ENCODE measurements around the gene APLP1.

The APLP1 gene

GRCh38 chr19:35897706-35898451 lies 29.5 kb downstream of the APLP1 start:
- Histone ChIP-seq H3K27me3 (ENCODE audit: control insufficient read depth, insufficient read depth, low read length) (peaks cover 6% of the 10 kb centered on the region; the same call in 1 of the 2 replicates), H3K36me3 (ENCODE audit: control insufficient read depth, insufficient read depth, low read length) (peaks cover 47% of the 10 kb centered on the region), H3K9me3 (ENCODE audit: control insufficient read depth, insufficient read depth, low read depth, low read length) (no peaks in the 10 kb centered on the region), H3K9ac (ENCODE audit: low read length) (no peak overlapping the region), H3K4me3 (ENCODE audit: low read depth, low read length) (peak overlapping the region; percentile 95), H3K27ac (ENCODE audit: low read depth, low read length) (no peak overlapping the region), H3K4me1 (ENCODE audit: control insufficient read depth, insufficient read depth, low read length) (peaks cover 17% of the 10 kb centered on the region)

- Histone ChIP-seq H3K27me3 (ENCODE audit: control insufficient read depth, insufficient read depth, low read length) (peaks cover 6% of the 10 kb centered on the region), H3K9ac (ENCODE audit: low read length) (peak overlapping the region; percentile 58), H3K36me3 (ENCODE audit: control insufficient read depth, insufficient read depth, low read length) (peaks cover 42% of the 10 kb centered on the region), H3K9me3 (ENCODE audit: control insufficient read depth, insufficient read depth, low read depth, low read length) (no peaks in the 10 kb centered on the region), H3K27ac (ENCODE audit: low read depth, low read length) (no peak overlapping the region), H3K4me1 (ENCODE audit: control insufficient read depth, insufficient read depth, low read length) (peaks cover 22% of the 10 kb centered on the region), H3K4me3 (ENCODE audit: low read depth, low read length) (peak overlapping the region; percentile 95)
Observed at GRCh38 chr19:35898499-35898809, 30.1 kb downstream of the APLP1 start.

- Histone ChIP-seq H3K27me3 (ENCODE audit: control insufficient read depth, insufficient read depth, low read length) (peaks cover 6% of the 10 kb centered on the region), H3K4me3 (ENCODE audit: low read depth, low read length) (peak overlapping the region; percentile 95), H3K36me3 (ENCODE audit: control insufficient read depth, insufficient read depth, low read length) (peaks cover 32% of the 10 kb centered on the region), H3K4me1 (ENCODE audit: control insufficient read depth, insufficient read depth, low read length) (peaks cover 22% of the 10 kb centered on the region), H3K9me3 (ENCODE audit: control insufficient read depth, insufficient read depth, low read depth, low read length) (no peaks in the 10 kb centered on the region), H3K9ac (ENCODE audit: low read length) (peak overlapping the region; percentile 73), H3K27ac (ENCODE audit: low read depth, low read length) (no peak overlapping the region; the same call in 1 of the 2 replicates)
Observed at GRCh38 chr19:35899547-35900214, 31.3 kb downstream of the APLP1 start.

GRCh38 chr19:35901055-35901644 lies 32.8 kb downstream of the APLP1 start:
- Histone ChIP-seq H3K27me3 (ENCODE audit: control insufficient read depth, insufficient read depth, low read length) (peaks cover 6% of the 10 kb centered on the region), H3K9ac (ENCODE audit: low read length) (no peak overlapping the region), H3K36me3 (ENCODE audit: control insufficient read depth, insufficient read depth, low read length) (peaks cover 21% of the 10 kb centered on the region), H3K4me1 (ENCODE audit: control insufficient read depth, insufficient read depth, low read length) (peaks cover 22% of the 10 kb centered on the region), H3K27ac (ENCODE audit: low read depth, low read length) (no peak overlapping the region), H3K9me3 (ENCODE audit: control insufficient read depth, insufficient read depth, low read depth, low read length) (no peaks in the 10 kb centered on the region), H3K4me3 (ENCODE audit: low read depth, low read length) (peak overlapping the region; percentile 95)

- Histone ChIP-seq H3K27ac (ENCODE audit: low read depth, low read length) (no peak within 1 kb of the TSS), H3K9me3 (ENCODE audit: control insufficient read depth, insufficient read depth, low read depth, low read length) (no peaks in the 10 kb centered on the region), H3K4me3 (ENCODE audit: low read depth, low read length) (peak within 1 kb of the TSS; percentile 69), H3K4me1 (ENCODE audit: control insufficient read depth, insufficient read depth, low read length) (peaks cover 25% of the 10 kb centered on the region), H3K27me3 (ENCODE audit: control insufficient read depth, insufficient read depth, low read length) (peaks cover 6% of the 10 kb centered on the region), H3K36me3 (ENCODE audit: control insufficient read depth, insufficient read depth, low read length) (peaks cover 11% of the 10 kb centered on the region), H3K9ac (ENCODE audit: low read length) (peak within 1 kb of the TSS; percentile 65)
Observed at GRCh38 chr19:35901854-35902661, 33.7 kb downstream of the APLP1 start, which contains the start of gene HCST. Gene HCST, plus strand, starts transcription at chr19:35902529. Its CDS starts 65 bp downstream, at chr19:35902594.

DNA sequence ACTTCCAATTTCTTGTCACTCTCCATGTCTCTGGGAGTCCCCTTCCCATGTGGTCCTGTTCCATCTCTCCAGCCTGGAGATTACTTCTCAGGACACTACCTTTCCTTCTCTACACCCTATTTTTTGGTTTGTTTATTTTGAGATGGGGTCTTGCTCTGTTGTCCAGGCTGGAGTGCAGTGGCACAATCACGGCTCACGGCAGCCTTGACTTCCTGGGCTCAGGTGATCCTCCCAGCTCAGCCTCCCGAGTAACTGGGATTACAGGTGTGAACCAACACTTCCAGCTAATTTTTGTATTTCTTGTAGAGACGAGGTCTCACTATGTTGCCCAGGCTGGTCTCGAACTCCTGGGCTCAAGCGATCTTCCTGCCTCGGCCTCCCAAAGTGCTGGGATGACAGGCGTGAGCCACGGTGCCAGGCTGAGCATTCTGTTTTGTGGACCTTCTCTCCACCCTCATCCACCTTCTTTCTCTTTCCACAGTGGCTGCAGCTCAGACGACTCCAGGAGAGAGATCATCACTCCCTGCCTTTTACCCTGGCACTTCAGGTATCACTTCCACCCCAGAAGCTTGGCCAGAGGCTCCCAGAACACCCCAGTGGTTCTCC lies 34.6 kb downstream of the APLP1 start:
- Histone ChIP-seq H3K4me3 (ENCODE audit: low read depth, low read length) (peak overlapping the region; percentile 69), H3K36me3 (ENCODE audit: control insufficient read depth, insufficient read depth, low read length) (peaks cover 3% of the 10 kb centered on the region; the same call in 1 of the 2 replicates), H3K27me3 (ENCODE audit: control insufficient read depth, insufficient read depth, low read length) (peaks cover 6% of the 10 kb centered on the region), H3K27ac (ENCODE audit: low read depth, low read length) (no peak overlapping the region), H3K9me3 (ENCODE audit: control insufficient read depth, insufficient read depth, low read depth, low read length) (no peaks in the 10 kb centered on the region), H3K9ac (ENCODE audit: low read length) (peak overlapping the region; percentile 65), H3K4me1 (ENCODE audit: control insufficient read depth, insufficient read depth, low read length) (peaks cover 29% of the 10 kb centered on the region)

DNA sequence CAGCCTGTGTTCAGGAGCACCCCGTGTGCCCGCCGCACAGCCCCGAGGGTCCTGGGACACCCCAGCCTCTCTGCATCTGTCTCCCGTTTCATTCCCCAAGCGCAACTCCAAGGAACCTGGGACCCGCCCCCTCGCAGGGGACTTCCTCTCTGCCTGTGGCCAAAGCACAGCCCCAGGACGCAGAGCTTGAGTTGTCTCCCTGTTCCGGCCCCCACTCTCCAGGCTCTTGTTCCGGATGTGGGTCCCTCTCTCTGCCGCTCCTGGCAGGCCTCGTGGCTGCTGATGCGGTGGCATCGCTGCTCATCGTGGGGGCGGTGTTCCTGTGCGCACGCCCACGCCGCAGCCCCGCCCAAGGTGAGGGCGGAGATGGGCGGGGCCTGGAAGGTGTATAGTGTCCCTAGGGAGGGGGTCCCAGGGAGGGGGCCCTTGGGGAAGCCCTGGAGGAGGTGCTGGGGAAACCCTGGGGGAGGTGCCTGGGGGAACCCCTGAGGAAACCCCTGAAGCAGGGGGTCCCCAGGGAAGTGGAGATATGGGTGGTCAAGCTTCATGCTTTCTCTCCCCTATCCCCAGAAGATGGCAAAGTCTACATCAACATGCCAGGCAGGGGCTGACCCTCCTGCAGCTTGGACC lies 35.3 kb downstream of the APLP1 start:
- H3K4me3 ChIP-seq (ENCODE audit: low read depth, low read length): peak overlapping the region; percentile 69
- H3K36me3 ChIP-seq (ENCODE audit: control insufficient read depth, insufficient read depth, low read length): no peaks in the 10 kb centered on the region
- peaks cover 29% of the 10 kb centered on the region for H3K4me1 ChIP-seq (ENCODE audit: control insufficient read depth, insufficient read depth, low read length)
- no peak overlapping the region for H3K27ac ChIP-seq (ENCODE audit: low read depth, low read length)
- H3K27me3 ChIP-seq (ENCODE audit: control insufficient read depth, insufficient read depth, low read length): peaks cover 6% of the 10 kb centered on the region
- no peaks in the 10 kb centered on the region for H3K9me3 ChIP-seq (ENCODE audit: control insufficient read depth, insufficient read depth, low read depth, low read length)
- H3K9ac ChIP-seq (ENCODE audit: low read length): peak overlapping the region; percentile 65

DNA sequence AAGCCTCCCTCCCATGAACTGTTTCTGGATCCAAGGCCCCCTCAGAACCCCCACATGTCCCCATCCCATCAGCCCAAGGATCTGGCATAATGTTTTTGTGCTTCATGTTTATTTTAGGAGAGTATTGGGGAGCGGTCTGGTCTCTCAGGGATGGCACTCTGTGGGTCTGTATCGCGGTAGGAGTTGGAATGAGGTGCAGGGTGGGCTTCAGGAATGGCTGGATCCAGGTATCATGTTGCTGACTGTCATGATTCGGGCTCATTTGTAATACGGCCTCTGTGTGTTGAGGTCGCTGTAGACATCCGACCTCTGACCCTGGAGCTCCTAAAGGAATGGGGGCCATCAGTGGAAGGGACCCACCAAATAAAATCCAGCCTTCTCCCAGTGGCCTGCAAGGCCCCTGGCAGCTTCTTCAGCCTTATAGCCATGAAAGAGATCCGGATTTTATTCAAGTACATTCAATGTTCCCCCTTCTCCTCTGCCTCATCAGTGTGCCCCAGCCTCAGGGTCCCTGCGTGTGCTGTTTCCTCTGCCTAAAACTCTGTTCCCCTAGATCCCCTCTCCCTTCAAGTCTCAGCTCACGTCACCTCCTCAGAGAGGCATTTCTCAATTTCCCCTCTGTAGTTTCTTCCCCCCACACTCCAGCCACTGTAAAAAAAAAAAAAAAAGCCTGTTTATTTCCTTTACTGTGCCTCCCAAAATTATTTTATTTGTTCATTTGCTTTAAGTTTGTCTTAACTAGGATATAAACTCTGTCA lies 36.1 kb downstream of the APLP1 start:
- Histone ChIP-seq H3K4me3 (ENCODE audit: low read depth, low read length) (no peak overlapping the region), H3K9me3 (ENCODE audit: control insufficient read depth, insufficient read depth, low read depth, low read length) (no peaks in the 10 kb centered on the region), H3K4me1 (ENCODE audit: control insufficient read depth, insufficient read depth, low read length) (peaks cover 34% of the 10 kb centered on the region), H3K9ac (ENCODE audit: low read length) (no peak overlapping the region), H3K36me3 (ENCODE audit: control insufficient read depth, insufficient read depth, low read length) (no peaks in the 10 kb centered on the region), H3K27ac (ENCODE audit: low read depth, low read length) (no peak overlapping the region), H3K27me3 (ENCODE audit: control insufficient read depth, insufficient read depth, low read length) (peaks cover 6% of the 10 kb centered on the region)

DNA sequence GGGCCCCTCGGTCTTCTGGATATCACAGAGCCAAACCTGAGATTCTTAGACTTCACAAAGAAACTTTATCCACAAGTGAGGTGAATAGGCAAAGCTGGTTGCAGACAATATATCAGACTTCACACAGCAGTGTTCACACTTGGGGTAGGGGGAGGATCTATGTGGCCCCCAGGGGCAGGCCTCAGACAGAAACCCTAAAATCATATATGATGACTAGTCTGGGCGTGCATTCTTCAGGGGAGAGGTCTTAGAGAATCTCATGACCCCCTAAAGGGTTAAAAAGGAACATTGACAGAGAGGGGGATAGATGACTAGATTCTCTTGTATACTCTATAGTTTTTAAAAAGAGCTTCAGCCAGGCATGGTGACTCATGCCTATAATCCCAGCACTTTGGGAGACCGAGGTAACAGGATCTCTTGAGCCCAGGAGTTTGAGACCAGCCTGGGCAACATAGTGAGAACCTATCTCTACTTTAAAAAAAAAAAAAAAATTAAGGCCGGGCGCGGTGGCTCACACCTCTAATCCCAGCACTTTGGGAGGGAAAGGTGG lies 36.9 kb downstream of the APLP1 start:
- no peaks in the 10 kb centered on the region for H3K36me3 ChIP-seq (ENCODE audit: control insufficient read depth, insufficient read depth, low read length)
- H3K4me1 ChIP-seq (ENCODE audit: control insufficient read depth, insufficient read depth, low read length): peaks cover 37% of the 10 kb centered on the region
- H3K4me3 ChIP-seq (ENCODE audit: low read depth, low read length): no peak overlapping the region
- H3K9me3 ChIP-seq (ENCODE audit: control insufficient read depth, insufficient read depth, low read depth, low read length): no peaks in the 10 kb centered on the region
- H3K9ac ChIP-seq (ENCODE audit: low read length): no peak overlapping the region
- peaks cover 6% of the 10 kb centered on the region for H3K27me3 ChIP-seq (ENCODE audit: control insufficient read depth, insufficient read depth, low read length)
- H3K27ac ChIP-seq (ENCODE audit: low read depth, low read length): no peak overlapping the region

Measured in HUES6 (cell line).